Panc1 (cell line): ENCODE results near the gene AARS2. TPM values are rescaled to one million over a fixed set of nuclear protein-coding genes. Genes with fewer than 3 reads are reported as not detected.

ENCODE experiments used
- ATAC-seq: fragments of 200-7000 bp; cut with Tn5 transposase; 2 replicates; pipeline ENCODE4 v1.9.1; 2020; ENCODE audit warnings: mild to moderate bottlenecking, moderate library complexity
- Bru-seq: library from RNA; stranded (reverse); fragments of 400-500 nt; gene quantifications from one replicate; lab custom pipeline; 2021; lab: Mats Ljungman, UMichigan
- BruChase-seq, 2 experiments: library from RNA; stranded (reverse); fragments of 400-500 nt; gene quantifications; one replicate each; lab custom pipeline; 2021; lab: Mats Ljungman, UMichigan
- BruUV-seq: library from RNA; stranded (reverse); fragments of 400-500 nt; replicated peaks from 2 replicates; lab custom pipeline; 2021; lab: Mats Ljungman, UMichigan
- CTCF ChIA-PET: fragments of 300-600 bp; sonication (Branson Sonifier 250); formaldehyde crosslinking; loops from one replicate; lab custom pipeline; 2022; ENCODE audit warnings: antibody characterized with exemption; lab: Charles Lee
- POLR2A ChIA-PET: fragments of 300-600 bp; sonication (Branson Sonifier 250); formaldehyde crosslinking; loops from one replicate; lab custom pipeline; 2022; ENCODE audit warnings: antibody characterized with exemption; lab: Charles Lee
- DNase-seq: peaks from one replicate; pipeline ENCODE4 v3.0.0-alpha.2; 2010; ENCODE audit warnings: low read depth, low spot score
- H3K27ac ChIP-seq: 2 replicates; pipeline ENCODE4 v1.5.1; 2011; ENCODE audit warnings: mild to moderate bottlenecking, low read length, inconsistent platforms
- H3K27me3 ChIP-seq: fragments of 200-500 bp; sonication (Bioruptor generic); 2 replicates; pipeline ENCODE4 v1.6.0; 2014; ENCODE audit warnings: low read length, inconsistent platforms; ENCODE audit not compliant: control insufficient read depth, insufficient read depth
- H3K36me3 ChIP-seq: fragments of 200-500 bp; sonication (Bioruptor generic); 2 replicates; pipeline ENCODE4 v1.5.1; 2014; ENCODE audit warnings: inconsistent platforms, mild to moderate bottlenecking, low read length, moderate library complexity; ENCODE audit not compliant: control insufficient read depth, insufficient read depth
- H3K4me1 ChIP-seq: 2 replicates; pipeline ENCODE4 v1.5.1; 2011; ENCODE audit warnings: inconsistent platforms, mild to moderate bottlenecking, low read length, moderate library complexity; ENCODE audit not compliant: control insufficient read depth, insufficient read depth
- H3K4me3 ChIP-seq, 2 experiments: 2 replicates each; pipeline ENCODE4 v1.5.1; 2011 to 2012; ENCODE audit warnings: low read depth in 2 of 2, low read length in 2 of 2, mild to moderate bottlenecking in 2 of 2, inconsistent platforms in 1 of 2, moderate library complexity in 1 of 2
- H3K9me3 ChIP-seq: fragments of 200-500 bp; sonication (Bioruptor generic); 2 replicates; pipeline ENCODE4 v1.5.1; 2014; ENCODE audit warnings: low read depth, mild to moderate bottlenecking, inconsistent platforms, low read length, moderate library complexity; ENCODE audit not compliant: control insufficient read depth, insufficient read depth
- CTCF ChIP-seq: fragments of 450-650 bp; IDR thresholded peaks from 2 replicates; pipeline ENCODE4 v1.5.1; 2017; ENCODE audit warnings: mild to moderate bottlenecking
- POLR2AphosphoS5 ChIP-seq: IDR thresholded peaks from 2 replicates; pipeline ENCODE4 v1.6.1; 2012; ENCODE audit warnings: mild to moderate bottlenecking, low read depth, low read length, moderate library complexity
- SIN3A ChIP-seq: IDR thresholded peaks from 2 replicates; pipeline ENCODE4 v1.6.1; 2012; ENCODE audit warnings: low read depth, mild to moderate bottlenecking, low read length, moderate library complexity, borderline replicate concordance; ENCODE audit not compliant: insufficient read depth
- TCF7L2 ChIP-seq: IDR thresholded peaks from 2 replicates; pipeline ENCODE4 v1.6.1; 2011; ENCODE audit warnings: mild to moderate bottlenecking, low read depth, low read length, inconsistent platforms
- in situ Hi-C: cut with HindIII; loops from 2 replicates; pipeline ENCODE4 v1.10.0; 2016; ENCODE audit warnings: low sequenced_read_pairs, low pct_unique_long_range_greater_than_20kb
- intact Hi-C: fragments of 100-400 bp; cut with micrococcal nuclease; formaldehyde crosslinking; loops from one replicate; pipeline ENCODE4 v1.10.0; 2022; ENCODE audit not compliant: unreplicated experiment
- long read RNA-seq: library from polyadenylated mRNA; unstranded; transcript quantifications from one replicate; pipeline ENCODE4 v2.0.0, GENCODE V29; 2021; ENCODE audit not compliant: unreplicated experiment
- polyA plus RNA-seq: library from polyadenylated mRNA; unstranded; fragments of >200 nt; gene quantifications from one replicate; pipeline ENCODE4 v1.2.1, GENCODE V29; 2012; ENCODE audit warnings: missing spikeins; ENCODE audit not compliant: insufficient read length
- total RNA-seq: library from RNA; stranded (reverse); gene quantifications from one replicate; pipeline ENCODE4 v1.2.1, GENCODE V29; 2021; ENCODE audit not compliant: unreplicated experiment
- TF ChIP-seq, protein P1 (sequence below), 2 experiments: IDR thresholded peaks; 2 replicates each; pipeline ENCODE4 v1.6.1; 2011 to 2012; ENCODE audit warnings: low read depth in 2 of 2, control low read depth in 1 of 2, low read length in 1 of 2, mild to moderate bottlenecking in 1 of 2, moderate library complexity in 1 of 2; ENCODE audit not compliant: insufficient read depth in 1 of 2

Gene AARS2
- 13.1 TPM for total RNA-seq
- polyA plus RNA-seq, result 11.7 TPM
- percentile 64 among the genes with signal in this experiment for Bru-seq, nascent RNA
- percentile 65 among the genes with signal in this experiment for BruChase-seq, experiment 1, labeled RNA remaining after a 2-hour chase
- BruChase-seq, experiment 2, labeled RNA remaining after a 6-hour chase, result percentile 64 among the genes with signal in this experiment
- long read RNA-seq, transcript AARS2-201 (22 exons, 3,854 nt), result major isoform, 15 of 29 reads
- long read RNA-seq, partial matches to known transcripts, result 5 of 29 reads
- long read RNA-seq, other reads (novel, unspliced or antisense), result 9 of 29 reads

GRCh38 chr6:44312901-44313788 is at the start of gene AARS2:
AARS2 (minus strand) TSS chr6:44313347; CDS start chr6:44313323, 24 bp downstream.
- TF ChIP-seq CTCF (peak; percentile 98), TCF7L2 (no peak), POLR2AphosphoS5 (peak; percentile 89), SIN3A (peak; percentile 87; the same call in 1 of the 2 replicates)
- TF ChIP-seq, protein P1, sequence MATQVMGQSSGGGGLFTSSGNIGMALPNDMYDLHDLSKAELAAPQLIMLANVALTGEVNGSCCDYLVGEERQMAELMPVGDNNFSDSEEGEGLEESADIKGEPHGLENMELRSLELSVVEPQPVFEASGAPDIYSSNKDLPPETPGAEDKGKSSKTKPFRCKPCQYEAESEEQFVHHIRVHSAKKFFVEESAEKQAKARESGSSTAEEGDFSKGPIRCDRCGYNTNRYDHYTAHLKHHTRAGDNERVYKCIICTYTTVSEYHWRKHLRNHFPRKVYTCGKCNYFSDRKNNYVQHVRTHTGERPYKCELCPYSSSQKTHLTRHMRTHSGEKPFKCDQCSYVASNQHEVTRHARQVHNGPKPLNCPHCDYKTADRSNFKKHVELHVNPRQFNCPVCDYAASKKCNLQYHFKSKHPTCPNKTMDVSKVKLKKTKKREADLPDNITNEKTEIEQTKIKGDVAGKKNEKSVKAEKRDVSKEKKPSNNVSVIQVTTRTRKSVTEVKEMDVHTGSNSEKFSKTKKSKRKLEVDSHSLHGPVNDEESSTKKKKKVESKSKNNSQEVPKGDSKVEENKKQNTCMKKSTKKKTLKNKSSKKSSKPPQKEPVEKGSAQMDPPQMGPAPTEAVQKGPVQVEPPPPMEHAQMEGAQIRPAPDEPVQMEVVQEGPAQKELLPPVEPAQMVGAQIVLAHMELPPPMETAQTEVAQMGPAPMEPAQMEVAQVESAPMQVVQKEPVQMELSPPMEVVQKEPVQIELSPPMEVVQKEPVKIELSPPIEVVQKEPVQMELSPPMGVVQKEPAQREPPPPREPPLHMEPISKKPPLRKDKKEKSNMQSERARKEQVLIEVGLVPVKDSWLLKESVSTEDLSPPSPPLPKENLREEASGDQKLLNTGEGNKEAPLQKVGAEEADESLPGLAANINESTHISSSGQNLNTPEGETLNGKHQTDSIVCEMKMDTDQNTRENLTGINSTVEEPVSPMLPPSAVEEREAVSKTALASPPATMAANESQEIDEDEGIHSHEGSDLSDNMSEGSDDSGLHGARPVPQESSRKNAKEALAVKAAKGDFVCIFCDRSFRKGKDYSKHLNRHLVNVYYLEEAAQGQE (IDR thresholded peaks at IDR 0.05; ENCODE audit: insufficient read depth in 1 of 2, low read depth in 2 of 2, low read length in 1 of 2), result peak; percentile 10 to 48; a peak in 1 of 4 replicates
- ChIA-PET POLR2A (interaction anchor here (0.6 to 0.7 kb wide), 2 partner anchors 16 to 484 kb away, joined by 3 to 4 read pairs; no protein-coding TSS in a partner anchor), CTCF (interaction anchor here (0.5 to 1.0 kb wide), 3 partner anchors 13 to 44 kb away, joined by 3 to 4 read pairs (median 3); no protein-coding TSS in a partner anchor)
- peaks cover 4% of the 10 kb centered on the region for H3K27me3 ChIP-seq
- H3K9me3 ChIP-seq, result no peaks in the 10 kb centered on the region
- peak; percentile 65 for DNase-seq
- in situ Hi-C loops (no loop called here), intact Hi-C loops (no loop called here)
- peak; percentile 99 for ATAC-seq
- H3K36me3 ChIP-seq, result peaks cover 6% of the 10 kb centered on the region
- BruUV-seq, result no TSS peak
- peak within 1 kb of the TSS; percentile 66 to 98 for H3K4me3 ChIP-seq
- peak within 1 kb of the TSS; percentile 81 for H3K27ac ChIP-seq
- H3K4me1 ChIP-seq, result peaks cover 7% of the 10 kb centered on the region; the same call in 1 of the 2 replicates

GRCh38 chr6:44361947-44362346 is 48.8 kb upstream of the AARS2 start:
- Histone ChIP-seq H3K9me3 (no peaks in the 10 kb centered on the region), H3K27me3 (peaks cover 4% of the 10 kb centered on the region; the same call in 1 of the 2 replicates), H3K27ac (no peak overlapping the region), H3K4me3 (no peak overlapping the region), H3K4me1 (no peaks in the 10 kb centered on the region), H3K36me3 (no peaks in the 10 kb centered on the region)
- POLR2A ChIA-PET, result no interaction called here
- in situ Hi-C loops (no loop called here), intact Hi-C loops (no loop called here)
- DNase-seq (no peak), ATAC-seq (no peak)
- CTCF ChIA-PET, result no interaction called here
- BruUV-seq, result no TSS peak
- TF ChIP-seq CTCF (no peak), TCF7L2 (no peak), SIN3A (no peak), POLR2AphosphoS5 (no peak)
- TF ChIP-seq, protein P1 (IDR thresholded peaks at IDR 0.05; ENCODE audit: insufficient read depth in 1 of 2, low read depth in 2 of 2, low read length in 1 of 2), result no peak
